Measurements from ENCODE around the gene PMVK.
A peak's percentile ranks its signal among the peaks of the same experiment; 100 is the strongest.

PMVK gene

GRCh38 chr1:154972517-154973343 is 36.2 kb upstream of the PMVK start:
- peaks cover 9% of the 10 kb centered on the region for H3K79me1 ChIP-seq (ENCODE audit: low read depth, low read length)
- no peaks in the 10 kb centered on the region for H3K27me3 ChIP-seq (ENCODE audit: control insufficient read depth in 3 of 3, insufficient read depth in 3 of 3, low read depth in 1 of 3, low read length in 3 of 3)
- WGBS, 2 donors (ENCODE audit: extremely low coverage in 2 of 2, insufficient read length in 2 of 2, insufficient replicate concordance in 1 of 2) = no CpG with 5 or more reads among the region's 18 CpGs
- H2BK12ac ChIP-seq (ENCODE audit: low read length) = no peak overlapping the region
- no peak overlapping the region for H2AK5ac ChIP-seq (ENCODE audit: low read depth, low read length)
- H3K4me3 ChIP-seq (ENCODE audit: low read length in 2 of 2) = peak overlapping the region; percentile 46 to 56
- no peak overlapping the region for H2BK5ac ChIP-seq (ENCODE audit: low read length)
- H3K4me2 ChIP-seq (ENCODE audit: insufficient read depth, low read length, poor library complexity, severe bottlenecking) = peak overlapping the region; percentile 46
- no peak overlapping the region for H4K91ac ChIP-seq (ENCODE audit: low read depth, low read length, poor library complexity)
- peak overlapping the region; percentile 98 for H3K27ac ChIP-seq (replicated peaks; ENCODE audit: low read length)
- H3K14ac ChIP-seq (ENCODE audit: low read length) = no peak overlapping the region
- H2BK120ac ChIP-seq (ENCODE audit: low read depth, low read length) = no peak overlapping the region
- no peak overlapping the region for H2BK15ac ChIP-seq (ENCODE audit: low read length)
- H2AFZ ChIP-seq (ENCODE audit: low read length) = peak overlapping the region; percentile 9
- no peak overlapping the region for H4K8ac ChIP-seq (ENCODE audit: low read depth, low read length)
- no peak overlapping the region for H3K9ac ChIP-seq (ENCODE audit: low read depth, low read length, poor library complexity)
- H3K36me3 ChIP-seq (replicated peaks in 1 of 2; ENCODE audit: control insufficient read depth in 2 of 2, insufficient read depth in 2 of 2, low read length in 2 of 2) = peaks cover 2 to 30% of the 10 kb centered on the region in 2 donors
- no peak overlapping the region for H3K4ac ChIP-seq (ENCODE audit: low read length)
- peaks cover 29 to 41% of the 10 kb centered on the region in 2 donors for H3K4me1 ChIP-seq (ENCODE audit: control insufficient read depth in 2 of 2, insufficient read depth in 1 of 2, low read depth in 1 of 2, low read length in 2 of 2)
- H3K18ac ChIP-seq (ENCODE audit: low read length) = peak overlapping the region; percentile 82
- H3K9me3 ChIP-seq (replicated peaks in 1 of 2; ENCODE audit: control insufficient read depth in 2 of 2, insufficient read depth in 1 of 2, low read depth in 1 of 2, low read length in 2 of 2) = no peaks in the 10 kb centered on the region
- peak; percentile 73 for DNase-seq (ENCODE audit: low spot score)
- H3K23ac ChIP-seq (ENCODE audit: low read depth, low read length, poor library complexity) = no peak overlapping the region

- no peak overlapping the region for H2BK15ac ChIP-seq (ENCODE audit: low read length)
- H3K27ac ChIP-seq (replicated peaks; ENCODE audit: low read length) = peak overlapping the region; percentile 98
- no peak overlapping the region for H2BK5ac ChIP-seq (ENCODE audit: low read length)
- H2BK12ac ChIP-seq (ENCODE audit: low read length) = no peak overlapping the region
- no peak overlapping the region for H3K23ac ChIP-seq (ENCODE audit: low read depth, low read length, poor library complexity)
- H3K4ac ChIP-seq (ENCODE audit: low read length) = no peak overlapping the region
- no peak overlapping the region for H3K9ac ChIP-seq (ENCODE audit: low read depth, low read length, poor library complexity)
- peak overlapping the region; percentile 41 for H3K4me2 ChIP-seq (ENCODE audit: insufficient read depth, low read length, poor library complexity, severe bottlenecking)
- no peak overlapping the region for H3K4me3 ChIP-seq (ENCODE audit: low read length in 2 of 2)
- peaks cover 29 to 41% of the 10 kb centered on the region in 2 donors for H3K4me1 ChIP-seq (ENCODE audit: control insufficient read depth in 2 of 2, insufficient read depth in 1 of 2, low read depth in 1 of 2, low read length in 2 of 2)
- no peak for DNase-seq (ENCODE audit: low spot score)
- no peak overlapping the region for H4K8ac ChIP-seq (ENCODE audit: low read depth, low read length)
- H3K36me3 ChIP-seq (replicated peaks in 1 of 2; ENCODE audit: control insufficient read depth in 2 of 2, insufficient read depth in 2 of 2, low read length in 2 of 2) = peaks cover 4 to 31% of the 10 kb centered on the region in 2 donors
- H4K91ac ChIP-seq (ENCODE audit: low read depth, low read length, poor library complexity) = no peak overlapping the region
- peak overlapping the region; percentile 9 for H2AFZ ChIP-seq (ENCODE audit: low read length)
- H2BK120ac ChIP-seq (ENCODE audit: low read depth, low read length) = no peak overlapping the region
- peaks cover 9% of the 10 kb centered on the region for H3K79me1 ChIP-seq (ENCODE audit: low read depth, low read length)
- H3K18ac ChIP-seq (ENCODE audit: low read length) = no peak overlapping the region
- no CpG with 5 or more reads among the region's 3 CpGs for WGBS, 2 donors (ENCODE audit: extremely low coverage in 2 of 2, insufficient read length in 2 of 2, insufficient replicate concordance in 1 of 2)
- no peaks in the 10 kb centered on the region for H3K9me3 ChIP-seq (replicated peaks in 1 of 2; ENCODE audit: control insufficient read depth in 2 of 2, insufficient read depth in 1 of 2, low read depth in 1 of 2, low read length in 2 of 2)
- no peaks in the 10 kb centered on the region for H3K27me3 ChIP-seq (ENCODE audit: control insufficient read depth in 3 of 3, insufficient read depth in 3 of 3, low read depth in 1 of 3, low read length in 3 of 3)
- H2AK5ac ChIP-seq (ENCODE audit: low read depth, low read length) = no peak overlapping the region
- no peak overlapping the region for H3K14ac ChIP-seq (ENCODE audit: low read length)
Measured at GRCh38 chr1:154972213-154972516, 35.6 kb upstream of the PMVK start.

- peaks cover 9% of the 10 kb centered on the region for H3K79me1 ChIP-seq (ENCODE audit: low read depth, low read length)
- H3K4ac ChIP-seq (ENCODE audit: low read length) = no peak overlapping the region
- H2BK15ac ChIP-seq (ENCODE audit: low read length) = peak overlapping the region; percentile 1
- peak overlapping the region; percentile 57 for H2BK5ac ChIP-seq (ENCODE audit: low read length)
- H2BK12ac ChIP-seq (ENCODE audit: low read length) = peak overlapping the region; percentile 70
- no peaks in the 10 kb centered on the region for H3K27me3 ChIP-seq (ENCODE audit: control insufficient read depth in 3 of 3, insufficient read depth in 3 of 3, low read depth in 1 of 3, low read length in 3 of 3)
- H4K91ac ChIP-seq (ENCODE audit: low read depth, low read length, poor library complexity) = peak overlapping the region; percentile 64
- H3K4me1 ChIP-seq (ENCODE audit: control insufficient read depth in 2 of 2, insufficient read depth in 1 of 2, low read depth in 1 of 2, low read length in 2 of 2) = peaks cover 29 to 38% of the 10 kb centered on the region in 2 donors
- no peak overlapping the region for H3K14ac ChIP-seq (ENCODE audit: low read length)
- H3K4me2 ChIP-seq (ENCODE audit: insufficient read depth, low read length, poor library complexity, severe bottlenecking) = peak overlapping the region; percentile 96
- H3K18ac ChIP-seq (ENCODE audit: low read length) = peak overlapping the region; percentile 93
- peak overlapping the region; percentile 72 for H2BK120ac ChIP-seq (ENCODE audit: low read depth, low read length)
- H3K4me3 ChIP-seq (ENCODE audit: low read length in 2 of 2) = peak overlapping the region in 1 of 2 donors; percentile 50
- DNase-seq (ENCODE audit: low spot score) = no peak
- peak overlapping the region; percentile 33 for H4K8ac ChIP-seq (ENCODE audit: low read depth, low read length)
- H2AFZ ChIP-seq (ENCODE audit: low read length) = no peak overlapping the region
- peaks cover 5 to 31% of the 10 kb centered on the region in 2 donors for H3K36me3 ChIP-seq (replicated peaks in 1 of 2; ENCODE audit: control insufficient read depth in 2 of 2, insufficient read depth in 2 of 2, low read length in 2 of 2)
- no peaks in the 10 kb centered on the region for H3K9me3 ChIP-seq (replicated peaks in 1 of 2; ENCODE audit: control insufficient read depth in 2 of 2, insufficient read depth in 1 of 2, low read depth in 1 of 2, low read length in 2 of 2)
- WGBS, 2 donors (ENCODE audit: extremely low coverage in 2 of 2, insufficient read length in 2 of 2, insufficient replicate concordance in 1 of 2) = no CpG with 5 or more reads among the region's 10 CpGs
- H3K9ac ChIP-seq (ENCODE audit: low read depth, low read length, poor library complexity) = peak overlapping the region; percentile 38
- H2AK5ac ChIP-seq (ENCODE audit: low read depth, low read length) = peak overlapping the region; percentile 3
- peak overlapping the region; percentile 36 for H3K23ac ChIP-seq (ENCODE audit: low read depth, low read length, poor library complexity)
- H3K27ac ChIP-seq (replicated peaks; ENCODE audit: low read length) = peak overlapping the region; percentile 74
Measured at GRCh38 chr1:154971341-154971998, 35.0 kb upstream of the PMVK start.

Data from neuronal stem cell (in vitro differentiated cells).